Activated CD8-positive, alpha-beta memory T cell treated with anti-CD3 and anti-CD28 coated beads for 36 hours (primary cell): ENCODE results near the gene PBX1. TPM values are rescaled to one million over a fixed set of nuclear protein-coding genes. Genes with fewer than 3 reads are reported as not detected.

Source experiments
- CTCF ChIA-PET: fragments of 350-600 bp; sonication (Branson Sonifier 250); formaldehyde crosslinking; loops from one replicate; lab custom pipeline; 2021; ENCODE audit warnings: antibody characterized with exemption; lab: Charles Lee
- POLR2A ChIA-PET: fragments of 350-600 bp; sonication (Branson Sonifier 250); formaldehyde crosslinking; loops from one replicate; lab custom pipeline; 2021; ENCODE audit warnings: antibody characterized with exemption; lab: Charles Lee
- total RNA-seq, 2 experiments: library from RNA; stranded (reverse); gene quantifications; one replicate each; pipeline ENCODE4 v1.2.3, GENCODE V29; 2021

Gene PBX1
- total RNA-seq, 2 experiments from 2014 or later: not detected

DNA sequence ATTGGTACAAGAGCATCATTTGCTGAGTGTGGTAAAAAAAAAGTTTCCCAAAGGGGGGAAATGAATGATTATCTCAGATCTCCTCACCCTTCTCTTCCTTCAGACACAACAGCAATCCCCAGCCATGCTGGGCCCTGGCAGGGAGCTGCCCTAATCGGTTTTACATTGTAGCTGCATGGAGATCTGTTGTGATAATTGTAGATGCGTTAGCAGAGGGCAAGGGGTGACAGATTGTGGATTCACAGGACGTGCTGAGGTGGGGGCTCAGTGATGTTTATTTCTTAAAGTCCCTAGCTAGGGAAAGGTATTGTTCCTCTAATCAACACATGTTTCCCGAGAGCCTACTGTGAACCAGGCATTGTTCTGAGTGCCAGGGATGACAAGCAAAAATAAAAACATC is 304.1 kb downstream of the PBX1 start:
- ChIA-PET CTCF (no interaction called here), POLR2A (no interaction called here)

GRCh38 chr1:164864161-164864560 is 305.2 kb downstream of the PBX1 start:
- ChIA-PET CTCF (no interaction called here), POLR2A (no interaction called here)

DNA sequence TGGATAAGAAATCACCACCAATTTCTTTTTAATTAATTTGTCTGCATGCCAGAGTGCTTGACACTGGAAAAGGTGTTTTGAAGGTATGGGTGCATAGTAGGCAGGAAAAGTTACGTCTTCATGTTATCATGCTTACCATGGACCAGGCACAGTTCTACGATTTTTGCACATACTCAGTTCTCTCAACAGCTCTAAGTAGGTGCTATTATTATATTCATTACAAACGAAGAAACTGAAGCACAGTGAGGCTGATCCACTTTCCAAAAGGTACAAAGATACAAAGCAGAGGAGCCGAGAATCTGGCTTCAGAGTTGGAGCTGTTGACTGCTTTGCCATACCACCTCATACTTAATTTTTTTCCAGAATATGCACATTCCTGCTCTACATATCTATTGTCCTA is 306.4 kb downstream of the PBX1 start:
- ChIA-PET POLR2A (no interaction called here), CTCF (no interaction called here)

DNA sequence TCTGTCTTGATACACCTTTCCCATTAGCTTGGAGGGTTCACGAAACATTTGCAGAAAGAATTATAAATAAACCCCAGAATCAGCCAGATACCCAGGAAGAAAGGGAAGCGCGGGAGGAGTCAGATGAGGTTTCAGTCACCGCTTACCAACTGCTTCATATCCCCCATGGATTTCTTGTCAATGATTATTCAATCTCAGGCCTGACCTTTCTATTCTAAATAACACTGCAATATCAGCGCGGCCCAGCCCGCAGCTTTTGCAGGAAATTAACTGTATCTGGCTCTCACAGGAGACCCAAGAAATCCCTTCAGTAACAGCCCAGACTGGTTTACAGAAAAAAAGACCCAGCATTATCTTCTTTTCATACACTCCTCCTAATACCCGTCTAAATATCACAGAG is 308.6 kb downstream of the PBX1 start:
- CTCF ChIA-PET: no interaction called here
- POLR2A ChIA-PET: no interaction called here

DNA sequence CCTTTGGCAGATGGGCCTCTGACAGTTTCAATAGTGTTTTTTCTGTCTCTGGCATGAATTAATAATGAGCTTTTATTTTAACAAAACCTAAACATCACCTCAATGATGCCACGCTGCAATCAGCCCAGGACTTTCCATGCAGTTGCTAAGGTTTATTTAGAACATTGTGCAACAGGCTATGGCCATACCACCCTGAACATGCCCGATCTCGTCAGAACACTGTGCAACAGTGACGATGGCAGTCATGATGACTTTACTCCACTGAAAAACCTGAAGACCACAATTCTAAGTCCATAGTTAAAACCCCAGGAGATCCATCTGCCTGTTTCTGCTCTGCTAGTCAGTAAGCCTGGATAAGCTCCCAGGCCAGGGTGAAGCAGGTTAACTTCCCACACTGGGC is 310.0 kb downstream of the PBX1 start:
- POLR2A ChIA-PET: no interaction called here
- CTCF ChIA-PET: no interaction called here

GRCh38 chr1:164875518-164875917 is 316.5 kb downstream of the PBX1 start:
- CTCF ChIA-PET: no interaction called here
- POLR2A ChIA-PET: no interaction called here

- ChIA-PET POLR2A (no interaction called here), CTCF (no interaction called here)
Measured at GRCh38 chr1:164876398-164877116, 317.6 kb downstream of the PBX1 start.

GRCh38 chr1:164880199-164880598 is 321.2 kb downstream of the PBX1 start:
- ChIA-PET CTCF (no interaction called here), POLR2A (no interaction called here)

GRCh38 chr1:164880644-164881043 is 321.7 kb downstream of the PBX1 start:
- CTCF ChIA-PET: interaction anchor here (0.6 kb wide), 1 partner anchor 20 kb away, joined by 4 read pairs; no protein-coding TSS in a partner anchor
- POLR2A ChIA-PET: no interaction called here

- CTCF ChIA-PET: no interaction called here
Measured at GRCh38 chr1:164885311-164885710, 326.3 kb downstream of the PBX1 start.

DNA sequence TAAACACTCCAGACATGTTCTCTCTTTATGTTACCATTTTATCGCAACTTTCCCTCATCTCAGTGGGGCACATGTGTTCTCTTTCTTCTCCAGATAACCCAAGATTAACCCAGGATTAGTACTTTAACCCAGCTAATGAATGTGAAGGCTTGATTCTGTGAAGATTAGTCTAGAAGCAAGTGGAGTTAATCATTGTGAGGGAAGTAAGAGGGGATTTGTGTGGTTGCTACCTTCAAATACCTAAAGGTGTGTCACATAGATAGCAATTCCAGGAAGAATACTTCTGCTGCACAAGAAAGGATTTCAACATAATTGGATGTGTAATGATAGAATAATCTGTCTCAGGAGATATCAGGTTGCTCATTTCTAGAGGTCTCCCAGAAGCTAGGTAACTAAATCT is 327.1 kb downstream of the PBX1 start:
- POLR2A ChIA-PET: no interaction called here
- CTCF ChIA-PET: no interaction called here

More at GRCh38 chr1:164885311-164885710, 326.3 kb downstream of the PBX1 start:
- POLR2A ChIA-PET: no interaction called here

- POLR2A ChIA-PET: interaction anchor here (0.6 kb wide), 1 partner anchor 10 kb away, joined by 5 read pairs; no protein-coding TSS in a partner anchor
- CTCF ChIA-PET: no interaction called here
Measured at GRCh38 chr1:164891615-164892014, 332.6 kb downstream of the PBX1 start.

DNA sequence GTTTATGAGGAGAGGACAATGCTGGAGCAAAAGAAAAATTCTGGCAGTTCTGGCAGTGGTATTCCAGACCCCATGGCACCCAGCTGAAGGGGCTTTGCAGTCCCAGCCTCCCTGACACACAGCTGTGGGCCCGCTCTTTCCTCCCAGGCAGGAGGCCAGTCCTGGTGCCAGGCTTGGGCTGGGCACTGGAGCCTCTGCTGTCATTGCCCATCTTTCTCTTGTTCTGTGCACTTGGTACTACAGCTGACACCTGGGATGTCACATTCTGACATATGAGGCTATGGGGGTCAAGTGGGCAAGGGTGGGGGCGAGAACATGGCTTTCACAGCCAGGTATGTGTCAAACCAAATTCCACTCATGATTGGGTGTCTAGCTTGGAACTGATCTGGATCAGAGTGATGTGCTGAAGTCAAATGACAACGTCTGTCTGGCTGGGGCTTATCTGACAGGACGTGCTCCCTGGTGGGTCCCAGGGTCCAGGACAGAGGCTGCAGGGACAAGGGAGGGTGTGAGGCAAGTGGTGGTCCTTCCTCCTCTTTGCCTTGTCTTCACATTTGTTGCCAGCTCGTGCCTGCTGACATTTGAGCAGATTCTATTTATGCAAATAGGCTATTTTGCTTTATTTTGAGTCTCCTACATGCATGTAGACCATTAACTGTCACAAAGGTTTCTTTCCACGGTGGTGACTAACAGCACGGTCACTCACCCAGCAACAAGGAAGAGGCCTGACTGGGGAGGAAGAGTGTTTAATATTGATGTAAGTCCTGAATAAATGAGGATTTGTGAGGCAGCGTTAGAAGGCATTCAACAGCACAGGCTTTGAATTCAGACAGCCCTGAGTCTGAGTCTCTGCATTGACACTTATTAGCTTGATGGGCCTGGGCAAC is 336.3 kb downstream of the PBX1 start:
- POLR2A ChIA-PET: no interaction called here
- CTCF ChIA-PET: no interaction called here

GRCh38 chr1:164901031-164901430 is 342.0 kb downstream of the PBX1 start:
- ChIA-PET POLR2A (no interaction called here), CTCF (no interaction called here)
